Fibroblast of gingiva (primary cell): ENCODE data around the gene TSPAN17.

ENCODE experiments used
- DNase-seq: peaks from one replicate; pipeline ENCODE4 v3.0.0-alpha.2; 2011; ENCODE audit warnings: low read depth

Gene TSPAN17

GRCh38 chr5:176642675-176643490 lies 4.4 kb upstream of the TSPAN17 start:
- no peak for DNase-seq

GRCh38 chr5:176643491-176644219 lies 3.6 kb upstream of the TSPAN17 start:
- no peak for DNase-seq

- DNase-seq = no peak
Measured at GRCh38 chr5:176644294-176644693, 3.0 kb upstream of the TSPAN17 start.

GRCh38 chr5:176644878-176645670 lies 2.2 kb upstream of the TSPAN17 start:
- no peak for DNase-seq

- DNase-seq = no peak
Measured at GRCh38 chr5:176646049-176646706, 1.1 kb upstream of the TSPAN17 start.

- DNase-seq = no peak
Measured at GRCh38 chr5:176646707-176647029, 616 bp upstream of the TSPAN17 start.

- DNase-seq = no peak
Measured at GRCh38 chr5:176647843-176648473, 674 bp downstream of the TSPAN17 start.

- no peak for DNase-seq
Measured at GRCh38 chr5:176648474-176649194, 1.4 kb downstream of the TSPAN17 start.

- no peak for DNase-seq
Measured at GRCh38 chr5:176650354-176650884, 3.1 kb downstream of the TSPAN17 start.

GRCh38 chr5:176651472-176651980 lies 4.2 kb downstream of the TSPAN17 start:
- no peak for DNase-seq

- no peak for DNase-seq
Measured at GRCh38 chr5:176652136-176652535, 4.9 kb downstream of the TSPAN17 start.

- no peak for DNase-seq
Measured at GRCh38 chr5:176653401-176654385, 6.4 kb downstream of the TSPAN17 start.

- DNase-seq = no peak
Measured at GRCh38 chr5:176654856-176655255, 7.6 kb downstream of the TSPAN17 start.

GRCh38 chr5:176656467-176656990 lies 9.2 kb downstream of the TSPAN17 start:
- DNase-seq = no peak

- DNase-seq = peak; percentile 69
Measured at GRCh38 chr5:176658007-176658599, 10.8 kb downstream of the TSPAN17 start.

GRCh38 chr5:176658817-176659511 lies 11.7 kb downstream of the TSPAN17 start:
- DNase-seq = peak; percentile 38

- no peak for DNase-seq
Measured at GRCh38 chr5:176659512-176659839, 12.2 kb downstream of the TSPAN17 start.

- DNase-seq = no peak
Measured at GRCh38 chr5:176659860-176660461, 12.7 kb downstream of the TSPAN17 start.
